ENCODE measurements around the gene GPR63.

GPR63 gene

DNA sequence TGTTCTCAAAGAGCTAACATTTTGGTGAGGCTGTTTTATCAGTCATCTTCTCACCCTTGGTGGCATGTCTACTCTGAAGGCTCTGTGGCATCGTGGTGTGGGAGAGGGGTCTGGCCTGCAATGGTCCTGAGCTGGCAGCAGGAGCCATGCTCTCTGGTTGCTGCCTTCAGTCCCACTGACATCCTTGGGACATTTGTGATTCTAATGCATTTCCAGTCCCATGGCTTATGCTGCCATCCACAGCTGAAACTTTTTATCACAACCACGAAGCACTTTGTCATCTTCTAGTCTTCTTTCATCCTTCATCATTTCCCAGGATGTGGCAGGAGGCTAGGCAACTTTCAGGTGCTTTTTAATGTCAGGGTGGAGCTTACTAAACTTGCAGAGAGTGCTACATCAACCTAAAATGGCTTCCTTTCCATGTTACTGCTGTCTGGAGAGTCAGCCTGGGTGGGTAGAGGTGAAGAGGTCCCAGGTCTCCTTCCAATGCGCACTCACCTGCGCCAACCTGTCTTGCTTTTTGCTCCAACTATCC is 77.1 kb downstream of the GPR63 start:
- no peak for DNase-seq (ENCODE audit: low read depth)

GRCh38 chr6:96755096-96755495 is 82.2 kb downstream of the GPR63 start:
- no peak for DNase-seq (ENCODE audit: low read depth)

DNA sequence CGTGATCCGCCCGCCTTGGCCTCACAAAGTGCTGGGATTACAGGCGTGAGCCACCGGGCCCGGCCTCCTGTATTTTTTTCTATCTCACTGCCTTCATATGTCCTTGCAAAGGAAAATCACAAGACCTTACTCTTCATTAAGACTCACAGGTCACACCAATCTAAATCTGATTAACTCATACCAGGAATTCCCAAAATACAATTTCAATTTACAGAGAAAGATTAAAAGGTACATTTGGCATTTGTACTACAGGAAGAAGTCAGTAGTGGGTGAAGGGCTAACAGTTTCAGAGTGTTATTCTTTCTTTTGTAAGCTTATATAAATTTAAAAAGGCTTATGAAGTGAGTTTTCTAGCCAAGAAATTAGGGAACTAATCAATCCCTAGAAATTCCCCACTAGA is 87.4 kb downstream of the GPR63 start:
- no peak for DNase-seq (ENCODE audit: low read depth)

All from amniotic epithelial cell (primary cell).